GM21619 (cell line): ENCODE measurements around the gene FLACC1.
"Not testable (repeated sequence)": the region's sequence is repeated elsewhere in the genome, so short reads cannot be mapped to it uniquely, and the experiment has no call there.

Experiments used
- ATAC-seq: cut with Tn5 transposase; IDR thresholded peaks from one replicate; pipeline ENCODE4 v1.9.1; 2021; ENCODE audit not compliant: unreplicated experiment

FLACC1 gene

DNA sequence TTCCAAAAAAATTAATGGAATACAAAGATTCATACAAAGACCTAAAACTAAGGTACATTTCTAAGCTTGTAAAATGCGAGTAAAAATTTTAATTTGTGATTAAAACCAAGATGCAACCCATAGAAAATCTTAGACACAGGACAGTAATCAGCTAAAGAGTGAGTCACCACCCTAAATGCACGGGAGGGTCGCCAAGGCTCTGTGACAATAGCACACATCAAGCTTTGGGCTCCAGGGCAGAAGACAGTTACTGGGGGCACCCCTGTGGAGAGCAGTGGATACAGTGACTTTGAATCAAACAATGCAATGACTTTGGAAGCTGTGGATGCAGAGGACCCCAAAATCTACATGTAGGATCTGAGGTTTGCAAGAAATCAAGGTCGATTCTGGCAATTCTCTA is 7.5 kb downstream of the FLACC1 start:
- ATAC-seq: no peak

DNA sequence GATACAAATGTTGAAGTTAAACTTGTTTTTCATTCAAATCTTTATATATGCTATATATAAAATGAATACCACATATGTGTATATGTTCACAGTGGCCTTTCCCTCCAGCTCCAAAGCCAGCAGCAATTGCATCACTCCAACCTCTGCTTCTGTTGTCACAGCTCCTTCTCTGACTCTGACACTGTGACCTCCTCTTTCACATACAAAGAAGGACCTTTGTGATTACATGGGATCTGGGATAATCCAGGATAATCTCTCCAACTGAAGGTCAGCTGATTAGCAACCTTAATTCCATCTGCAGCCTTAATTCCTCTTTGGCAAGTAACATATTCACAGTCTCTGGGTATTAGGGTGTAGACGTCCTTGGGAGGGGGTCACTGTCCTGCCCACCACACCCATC is 8.4 kb downstream of the FLACC1 start:
- ATAC-seq: no peak

DNA sequence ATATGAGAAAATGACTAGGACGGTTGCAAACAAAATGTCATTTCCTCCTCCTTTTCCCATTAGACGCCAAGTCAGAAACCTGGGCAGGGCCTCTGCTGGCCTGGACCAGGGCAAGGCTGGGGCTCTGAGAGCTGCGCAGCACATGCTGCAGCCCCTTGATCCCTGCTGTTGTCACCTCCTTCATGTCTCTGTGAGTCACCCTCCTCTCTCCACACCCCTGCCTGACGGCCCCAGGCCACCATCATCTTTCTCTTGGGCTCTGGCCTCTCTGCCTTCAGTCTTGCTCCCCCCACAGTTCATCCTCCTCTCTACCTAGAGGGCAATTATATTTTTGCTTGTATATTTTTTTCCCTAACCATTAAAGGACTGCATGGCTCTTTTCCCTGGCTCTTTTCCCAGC is 10.0 kb downstream of the FLACC1 start:
- no peak for ATAC-seq

DNA sequence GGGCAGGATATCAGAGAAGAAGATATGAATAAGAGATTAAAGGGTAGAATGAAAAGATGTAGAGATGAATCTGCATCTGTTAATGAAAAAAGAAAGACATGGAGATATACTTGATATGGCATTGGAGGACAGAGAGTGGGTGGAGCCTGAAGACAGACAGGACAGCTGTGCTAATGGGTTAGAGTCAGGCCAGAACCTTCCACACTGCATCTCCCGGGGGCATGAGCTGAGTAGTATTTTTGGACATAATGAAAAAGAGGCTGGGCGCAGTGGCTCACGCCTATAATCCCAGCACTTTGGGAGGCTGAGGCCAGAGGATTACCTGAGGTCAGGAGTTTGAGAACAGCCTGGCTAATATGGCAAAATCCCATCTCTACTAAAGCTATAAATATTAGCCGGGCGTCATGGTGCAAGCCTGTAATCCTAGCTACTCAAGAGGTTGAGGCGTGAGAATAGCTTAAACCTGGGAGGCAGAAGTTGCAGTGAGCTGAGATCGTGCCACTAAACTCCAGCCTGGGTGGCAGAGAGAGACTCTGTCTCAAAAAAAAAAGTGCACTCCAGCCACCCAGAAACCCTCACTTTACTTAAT is 11.4 kb downstream of the FLACC1 start:
- no peak for ATAC-seq

DNA sequence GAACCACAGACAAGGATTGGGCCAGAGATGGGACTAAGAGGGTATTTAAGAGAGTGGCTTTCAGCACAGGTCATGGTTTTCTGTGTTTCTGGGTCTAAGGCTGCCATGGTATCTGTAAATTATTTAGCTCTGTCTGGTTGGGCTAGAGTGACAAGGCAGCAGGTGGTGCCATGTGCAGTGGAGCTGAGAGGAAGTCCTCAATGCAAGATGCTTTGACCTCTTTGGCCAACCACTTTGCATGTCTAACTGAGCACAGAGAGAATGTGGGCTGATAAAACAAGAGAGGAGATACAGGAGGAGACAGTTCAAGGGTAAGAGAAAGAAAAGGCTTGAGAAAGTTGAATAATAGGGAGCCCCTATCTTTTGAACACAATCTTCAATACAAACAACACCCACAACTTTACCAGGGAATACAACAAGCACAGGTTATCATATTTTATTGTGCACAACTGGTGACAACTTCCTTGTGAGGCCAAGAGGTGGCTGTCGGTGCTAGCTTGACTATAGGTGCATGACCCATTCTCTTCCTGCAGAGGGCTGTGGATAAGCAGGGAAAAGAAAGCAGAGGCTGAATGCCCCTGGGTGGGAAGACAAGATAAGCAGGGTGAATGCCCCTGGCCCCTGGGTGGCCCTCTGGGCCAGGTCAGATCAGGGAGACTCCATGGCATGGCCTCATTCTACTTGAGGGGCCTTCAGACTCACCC is 12.3 kb downstream of the FLACC1 start:
- peak; percentile 94 for ATAC-seq

DNA sequence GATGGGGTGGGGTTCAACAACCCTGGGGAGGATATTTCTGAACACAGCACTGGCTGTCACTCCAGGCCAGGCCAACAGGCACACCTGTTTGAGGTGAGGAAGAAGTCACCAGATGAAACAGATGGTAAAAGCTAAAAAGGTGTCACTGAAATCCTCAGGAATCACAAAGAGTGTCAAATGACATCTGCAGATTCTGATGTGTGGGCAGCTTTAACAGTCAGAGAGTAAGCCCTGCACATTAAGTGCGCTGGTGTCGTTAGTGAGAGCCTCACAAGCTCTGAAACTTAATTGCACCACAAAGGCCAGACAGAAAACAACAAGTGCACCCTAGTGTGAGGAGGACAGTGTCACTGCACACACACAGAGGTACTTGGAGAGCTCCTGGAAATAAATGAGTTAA is 13.6 kb downstream of the FLACC1 start:
- no peak for ATAC-seq

DNA sequence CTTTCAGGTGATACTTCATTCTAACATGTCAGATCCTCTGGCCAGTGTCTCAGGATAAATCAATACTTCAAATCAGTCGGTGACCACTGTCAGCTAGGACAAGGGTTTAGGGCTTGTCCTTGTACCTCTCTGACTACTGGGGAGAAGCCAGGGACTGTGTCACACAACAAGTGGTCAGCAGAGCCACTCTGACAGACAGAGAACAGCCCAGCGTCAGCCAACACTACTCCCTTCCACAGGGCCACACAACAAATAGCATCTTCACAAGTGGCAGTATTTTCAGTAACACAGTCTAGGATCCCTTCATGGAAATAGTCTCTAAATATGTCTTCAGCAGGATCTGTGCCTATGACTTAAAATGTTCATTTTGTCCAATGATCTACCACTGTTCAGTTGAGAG is 14.2 kb downstream of the FLACC1 start:
- no peak for ATAC-seq

DNA sequence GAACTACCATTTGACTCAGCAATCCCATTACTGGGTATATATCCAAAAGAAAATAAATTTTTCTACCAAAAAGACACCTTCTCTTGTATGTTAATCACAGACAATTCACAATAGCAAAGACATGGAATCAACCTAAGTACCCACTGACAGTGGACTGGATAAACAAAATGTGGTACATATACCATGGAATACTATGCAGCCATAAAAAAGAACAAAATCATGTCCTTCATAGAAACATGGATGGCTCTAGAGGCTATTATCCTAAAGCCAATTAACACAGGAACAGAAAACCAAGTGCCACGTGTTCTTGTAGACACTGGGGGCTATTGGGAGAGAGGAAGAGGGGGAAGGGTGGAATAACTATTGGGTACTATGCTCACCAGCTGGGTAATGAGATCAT is 27.7 kb downstream of the FLACC1 start:
- no peak for ATAC-seq

DNA sequence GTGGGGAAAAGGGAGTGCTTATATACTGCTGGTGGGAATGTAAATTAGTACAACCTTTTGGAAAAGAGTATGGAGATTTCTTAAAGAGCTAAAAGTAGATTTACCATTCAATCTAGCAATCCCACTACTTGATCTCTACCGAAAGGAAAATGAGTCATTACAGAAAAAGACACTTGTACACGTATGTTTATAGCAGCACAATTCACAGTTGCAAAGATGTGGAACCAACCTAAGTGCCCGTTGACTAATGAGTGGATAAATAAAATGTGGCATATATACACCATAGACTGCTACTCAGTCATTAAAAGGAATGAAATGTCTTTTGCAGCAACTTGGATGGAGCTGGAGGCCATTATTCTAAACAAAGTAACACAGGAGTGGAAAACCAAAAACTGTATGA is 29.5 kb downstream of the FLACC1 start:
- ATAC-seq: no peak

DNA sequence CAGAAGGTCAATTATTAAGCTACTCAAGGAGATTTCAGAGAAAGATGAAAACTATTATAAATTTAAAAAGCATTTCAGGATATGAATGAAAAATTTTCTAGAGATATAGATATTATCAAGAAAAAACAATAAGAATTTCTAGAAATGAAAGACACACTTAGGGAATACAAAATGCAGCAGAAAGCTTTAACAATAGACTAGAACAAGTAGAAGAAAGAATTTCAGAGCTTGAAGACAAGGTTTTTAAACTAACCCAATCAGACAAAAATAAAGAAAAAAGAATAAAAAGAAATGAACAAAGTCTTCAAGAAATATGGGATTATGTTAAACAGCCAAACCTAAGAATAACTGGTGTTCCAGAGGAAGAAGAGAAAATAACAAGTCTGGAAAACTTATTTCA is 34.4 kb downstream of the FLACC1 start:
- ATAC-seq: no peak

DNA sequence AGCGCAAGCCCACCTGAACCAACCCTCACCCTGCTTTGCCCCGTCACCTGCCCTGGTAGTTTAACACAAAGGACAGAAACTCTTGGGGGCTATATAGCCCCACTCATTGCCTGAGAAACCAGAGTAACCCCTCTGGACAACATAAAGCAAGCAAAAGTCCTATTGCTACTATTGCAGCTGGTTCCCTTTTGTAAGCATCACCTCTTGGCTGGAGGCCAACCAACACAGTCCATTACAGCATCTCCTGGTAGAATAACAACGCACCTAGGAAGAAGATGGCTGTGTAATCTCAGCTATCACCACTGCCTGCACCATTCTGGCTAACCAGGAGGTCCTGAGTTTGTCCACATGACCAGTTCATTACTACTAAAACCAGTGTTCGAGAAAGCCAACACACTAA is 36.4 kb downstream of the FLACC1 start:
- ATAC-seq: no peak

DNA sequence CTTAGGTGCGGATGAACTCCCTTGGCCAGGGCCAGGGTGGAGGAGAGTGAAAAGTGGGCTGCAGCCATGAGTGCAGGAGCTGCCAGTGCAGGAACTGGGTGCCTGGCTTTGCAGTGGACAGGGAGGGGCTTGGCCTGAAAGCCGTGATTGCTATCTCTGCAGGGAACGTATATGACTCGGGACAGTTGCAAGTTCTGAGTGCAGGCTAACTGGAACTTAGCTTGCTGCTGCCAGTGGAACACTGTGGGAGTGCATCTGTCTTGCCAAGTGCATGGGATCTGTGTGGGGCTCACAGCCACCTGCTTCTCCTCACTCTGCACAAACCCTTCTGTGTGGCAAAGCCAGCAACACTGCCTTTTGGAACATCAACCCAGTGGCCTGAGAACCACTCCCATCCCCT is 36.9 kb downstream of the FLACC1 start:
- ATAC-seq: no peak

DNA sequence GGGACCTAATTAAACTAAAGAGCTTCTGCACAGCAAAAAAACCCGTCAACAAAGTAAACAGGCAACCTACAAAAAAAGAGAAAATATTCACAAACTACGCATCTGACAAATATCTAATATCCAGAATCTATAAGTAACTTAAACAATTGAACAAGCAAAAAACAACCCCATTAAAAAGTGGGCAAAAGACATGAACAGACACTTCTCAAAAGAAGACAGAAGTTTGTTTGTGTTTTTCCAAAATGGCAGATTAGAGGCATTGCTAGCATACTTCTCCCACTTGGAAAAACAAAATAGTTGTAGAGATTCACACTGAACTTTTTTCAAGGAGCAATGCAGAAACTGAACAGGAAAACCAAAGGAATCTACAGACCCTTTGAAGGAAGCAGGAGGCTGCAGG is 37.6 kb downstream of the FLACC1 start:
- no peak for ATAC-seq

DNA sequence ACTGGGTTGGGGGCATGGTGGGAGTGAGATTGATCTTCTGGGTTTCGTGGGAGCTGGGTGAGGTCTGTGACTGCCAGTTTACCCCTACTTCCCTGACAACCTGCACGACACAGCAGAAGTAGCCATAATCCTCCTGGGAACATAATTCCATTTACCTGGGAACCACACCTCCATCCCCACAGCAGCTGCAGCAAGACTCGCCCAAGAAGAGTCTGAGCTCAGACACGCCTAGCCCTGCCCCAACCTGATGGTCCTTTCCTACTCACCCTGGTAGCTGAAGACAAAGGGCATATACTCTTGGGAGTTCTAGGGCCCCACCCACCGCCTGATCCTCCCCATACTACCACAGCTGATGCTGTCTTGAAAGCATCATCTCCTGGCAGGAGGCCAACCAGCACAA is 43.8 kb downstream of the FLACC1 start:
- no peak for ATAC-seq

DNA sequence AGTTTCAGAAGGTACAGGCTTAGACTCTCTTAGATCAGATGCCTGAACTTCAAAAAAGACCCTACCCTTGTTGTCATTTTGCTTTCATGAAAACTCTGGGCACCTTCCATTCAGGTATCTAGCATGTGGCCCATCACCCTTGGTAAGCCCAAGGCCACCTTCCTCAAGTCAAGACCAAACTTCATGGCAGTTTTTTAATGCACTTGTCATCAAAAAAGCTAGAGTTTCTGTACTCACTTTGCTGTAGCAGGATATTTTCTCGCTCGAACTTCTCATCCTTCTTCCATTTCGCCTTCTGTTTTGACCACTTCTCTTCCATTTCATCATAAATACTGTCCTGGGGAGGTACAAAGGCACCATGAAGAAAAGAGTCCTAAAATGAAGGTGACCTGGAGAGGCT is 48.2 kb downstream of the FLACC1 start:
- ATAC-seq: no peak

DNA sequence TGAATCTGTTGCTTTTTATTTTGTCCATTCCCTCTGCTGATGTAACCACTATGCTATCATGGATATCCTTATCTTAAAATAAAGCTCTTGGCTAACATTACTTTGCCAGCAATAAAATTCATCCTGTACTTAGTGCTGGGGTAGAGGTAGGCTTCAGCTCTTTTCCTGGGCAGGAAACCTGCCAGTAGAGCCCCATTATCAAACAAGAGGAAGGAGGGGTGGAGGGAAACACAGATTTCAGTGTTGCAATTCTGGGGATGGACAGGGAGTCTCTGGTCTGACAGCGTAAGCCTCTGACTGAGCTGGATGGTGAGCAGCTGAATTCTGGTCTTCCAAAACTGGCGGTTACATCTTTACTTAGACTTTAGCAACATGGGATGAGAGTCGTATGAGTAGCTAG is 49.3 kb downstream of the FLACC1 start:
- ATAC-seq: no peak

DNA sequence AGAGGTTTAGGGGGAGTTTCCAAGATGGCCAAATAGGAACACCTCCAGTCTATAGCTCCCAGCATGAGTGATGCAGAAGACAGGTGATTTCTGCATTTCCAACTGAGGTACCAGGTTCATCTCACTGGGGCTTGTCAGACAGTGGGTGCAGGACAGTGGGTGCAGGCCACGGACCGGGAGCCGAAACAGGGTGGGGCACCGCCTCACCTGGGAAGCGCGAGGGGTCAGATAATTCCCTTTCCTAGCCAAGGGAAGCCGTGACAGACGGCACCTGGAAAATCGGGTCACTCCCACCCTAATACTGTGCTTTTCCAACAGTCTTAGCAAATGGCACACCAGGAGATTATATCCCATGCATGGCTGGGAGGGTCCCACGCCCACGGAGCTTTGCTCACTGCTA is 57.2 kb downstream of the FLACC1 start:
- ATAC-seq: not testable (repeated sequence)

DNA sequence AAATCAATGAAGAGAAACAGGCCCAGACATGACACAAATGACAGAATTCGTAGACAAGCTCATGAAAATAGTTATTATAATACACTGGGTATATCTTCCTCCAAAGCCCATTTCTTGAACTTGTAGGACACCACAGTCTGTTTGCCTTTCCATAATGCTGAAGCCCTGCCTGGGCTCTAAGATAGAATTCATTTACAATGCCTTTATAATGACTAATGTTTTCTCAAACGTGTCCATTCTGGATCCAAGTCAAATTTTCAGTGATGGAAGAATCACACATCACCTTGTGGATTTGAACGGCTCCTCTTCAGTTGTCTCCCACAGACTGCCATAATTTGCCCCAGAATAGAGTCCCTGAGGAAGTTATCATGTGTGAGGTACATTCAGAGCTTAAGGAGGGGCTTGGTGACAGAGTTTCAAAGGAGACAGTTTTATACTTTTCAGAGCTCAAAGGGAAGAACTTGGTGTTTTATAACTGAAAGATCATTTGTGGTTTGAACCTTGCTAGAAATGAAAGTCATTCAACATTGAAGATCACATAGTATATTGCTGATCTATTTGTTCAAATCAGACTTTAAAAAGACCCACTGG is 58.6 kb downstream of the FLACC1 start:
- ATAC-seq: no peak

DNA sequence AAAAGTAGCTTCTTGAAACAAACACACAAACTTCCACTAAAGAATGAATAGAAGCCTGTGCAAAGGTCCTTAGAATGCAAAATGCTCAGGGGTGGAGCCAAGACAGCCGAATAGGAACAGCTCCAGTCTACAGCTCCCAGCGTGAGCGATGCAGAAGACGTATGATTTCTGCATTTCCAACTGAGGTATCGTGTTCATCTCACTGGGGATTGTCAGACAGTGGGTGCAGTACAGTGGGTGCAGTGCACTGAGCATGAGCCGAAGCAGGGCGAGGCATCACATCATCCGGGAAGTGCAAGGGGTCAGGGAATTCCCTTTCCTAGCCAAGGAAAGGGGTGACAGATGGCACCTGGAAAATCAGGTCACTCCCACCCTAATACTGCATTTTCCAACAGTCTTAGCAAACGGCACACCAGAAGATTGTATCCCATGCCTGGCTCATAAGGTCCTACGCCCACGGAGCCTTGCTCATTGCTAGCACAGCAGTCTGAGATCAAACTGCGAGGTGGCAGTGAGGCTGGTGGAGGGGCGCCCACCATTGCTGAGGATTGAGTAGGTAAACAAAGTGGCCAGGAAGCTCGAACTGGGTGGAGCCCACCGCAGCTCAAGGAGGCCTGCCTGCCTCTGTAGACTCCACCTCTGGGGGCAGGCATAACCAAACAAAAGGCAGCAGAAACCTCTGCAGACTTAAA is 66.5 kb downstream of the FLACC1 start:
- ATAC-seq: not testable (repeated sequence)

DNA sequence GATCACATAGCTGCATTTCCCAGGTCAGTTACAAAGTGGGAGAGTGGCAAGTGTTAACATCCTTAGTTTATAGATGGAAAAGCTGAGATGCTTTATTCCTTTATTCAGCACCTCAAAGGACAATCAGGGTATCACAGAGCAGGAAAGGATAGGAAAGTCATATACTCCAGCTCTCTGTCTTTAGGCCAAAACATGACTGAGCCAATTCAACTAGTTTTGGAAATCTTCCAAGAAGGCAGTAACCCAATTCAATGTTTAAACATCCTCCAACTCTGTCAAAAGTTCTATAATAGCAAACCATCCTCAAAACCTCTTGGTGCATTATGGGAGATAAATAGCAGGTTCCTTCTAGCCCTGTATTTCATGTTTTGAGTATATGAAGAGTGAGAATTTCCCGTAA is 71.6 kb downstream of the FLACC1 start:
- ATAC-seq: no peak

DNA sequence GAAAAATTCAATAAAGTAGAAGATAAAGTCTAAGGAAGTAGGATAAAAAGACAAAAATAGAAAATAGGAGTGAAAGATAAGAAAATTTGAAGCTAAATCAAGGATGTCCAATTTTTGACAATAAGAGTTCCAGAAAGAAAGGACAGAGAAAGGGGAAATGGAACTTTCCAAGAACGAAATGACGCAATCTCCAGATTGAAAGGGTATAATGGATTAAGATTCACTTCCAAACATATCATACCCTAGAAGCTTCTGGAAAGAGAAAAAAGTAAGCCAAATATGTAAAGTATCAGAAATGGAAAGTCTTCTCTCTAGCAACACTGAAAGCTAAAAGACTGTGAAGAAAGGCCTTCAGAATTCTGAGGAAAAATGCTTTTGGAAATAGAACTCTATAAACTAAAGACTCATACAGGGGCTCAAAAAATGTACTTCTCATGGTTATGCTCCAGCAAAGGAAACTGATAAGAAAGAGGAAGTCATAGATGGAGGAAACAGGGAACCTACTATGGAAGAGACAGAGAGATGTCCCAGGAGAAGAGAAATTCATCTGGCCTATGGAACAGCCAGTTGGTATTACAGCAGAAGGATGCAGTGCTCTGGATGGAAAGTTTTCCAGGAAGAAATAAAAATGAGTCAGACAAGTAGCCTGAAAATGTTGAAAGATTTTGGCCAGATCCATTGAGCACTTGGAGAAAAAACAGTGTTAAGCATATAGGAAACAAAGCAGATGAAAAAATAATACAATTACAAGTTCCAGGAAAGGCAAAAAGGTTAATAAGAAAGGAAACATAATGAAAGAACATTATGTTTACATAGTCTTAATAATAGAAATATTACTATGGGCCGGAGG is 76.7 kb downstream of the FLACC1 start:
- ATAC-seq: no peak
